ENCODE results near the gene NCAPD2. TPM values are rescaled to one million over a fixed set of nuclear protein-coding genes. Genes with fewer than 3 reads are reported as not detected.

NCAPD2 gene
- total and polyA plus RNA-seq, 2 donors (not counting 3 experiments of a cell fraction or from before 2014, with no cell fraction given), result 41.8 to 90.1 TPM

DNA sequence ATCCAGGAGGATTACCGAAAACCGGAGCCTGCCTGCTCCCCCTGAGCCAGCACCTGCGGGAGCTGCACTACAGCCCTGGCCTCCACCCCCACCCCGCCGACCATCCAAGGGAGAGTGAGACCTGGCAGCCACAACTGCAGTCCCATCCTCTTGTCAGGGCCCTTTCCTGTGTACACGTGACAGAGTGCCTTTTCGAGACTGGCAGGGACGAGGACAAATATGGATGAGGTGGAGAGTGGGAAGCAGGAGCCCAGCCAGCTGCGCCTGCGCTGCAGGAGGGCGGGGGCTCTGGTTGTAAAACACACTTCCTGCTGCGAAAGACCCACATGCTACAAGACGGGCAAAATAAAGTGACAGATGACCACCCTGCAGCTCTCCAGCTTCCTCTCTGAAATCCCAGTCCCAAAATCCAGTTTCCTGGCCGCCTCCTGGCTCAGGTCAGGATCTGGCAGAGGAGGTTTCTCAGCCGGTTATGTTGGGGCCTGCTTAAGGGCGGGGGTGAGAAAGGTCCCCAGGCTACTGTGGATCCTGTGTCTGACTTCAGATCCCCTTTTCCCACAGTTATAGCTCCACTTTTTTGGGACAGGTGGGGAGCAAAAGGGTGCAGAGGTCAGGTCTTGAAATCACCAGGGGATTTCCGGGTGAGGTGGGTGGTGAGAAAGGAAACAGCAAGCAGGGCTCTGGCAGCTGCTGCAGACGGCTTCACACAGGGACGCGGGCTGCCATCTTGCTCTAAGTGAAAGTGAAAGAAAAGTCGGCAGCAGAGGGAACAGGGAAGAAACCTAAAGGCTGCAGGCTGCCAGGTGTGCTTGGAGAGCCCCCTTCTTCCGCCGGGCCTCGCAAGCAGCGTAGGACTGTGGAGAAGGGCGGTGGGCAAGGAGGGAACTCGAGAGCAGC is 42.3 kb upstream of the NCAPD2 start, which contains the start of gene TAPBPL:
Gene TAPBPL, plus strand, starts transcription at position 695 of the 897 bp plus-strand sequence. CDS start 207 bp downstream, outside the sequence.
- Histone ChIP-seq H3K4me2 (ENCODE audit: insufficient read depth, low read length) (peak within 1 kb of the TSS; percentile 62), H3K79me2 (ENCODE audit: control insufficient read depth, insufficient read depth, low read length) (no peaks in the 10 kb centered on the region), H3K36me3 (ENCODE audit: control insufficient read depth in 2 of 2, extremely low read depth in 1 of 2, insufficient read depth in 2 of 2, low read length in 2 of 2) (no peaks in the 10 kb centered on the region), H2AFZ (ENCODE audit: low read depth, low read length) (peak within 1 kb of the TSS; percentile 79), H3K9me3 (replicated peaks; ENCODE audit: control insufficient read depth, insufficient read depth, low read length) (no peaks in the 10 kb centered on the region), H4K20me1 (replicated peaks; ENCODE audit: control insufficient read depth, extremely low read depth, insufficient read depth, low read length) (no peaks in the 10 kb centered on the region), H3K4me3 (replicated peaks in 1 of 3; ENCODE audit: insufficient read depth in 1 of 3, low read depth in 1 of 3, low read length in 3 of 3) (peak within 1 kb of the TSS; percentile 6 to 51 (median 31)), H3K27ac (ENCODE audit: insufficient read depth, low read depth, low read length) (peak within 1 kb of the TSS; percentile 62), H3K9ac (replicated peaks; ENCODE audit: extremely low read depth, insufficient read depth, low read length) (peak within 1 kb of the TSS; percentile 49), H3K4me1 (ENCODE audit: control insufficient read depth, extremely low read depth, insufficient read depth, low read length) (peaks cover 27% of the 10 kb centered on the region), H3K9me1 (replicated peaks; ENCODE audit: control insufficient read depth, extremely low read depth, insufficient read depth, low read length) (no peaks in the 10 kb centered on the region), H3K27me3 (ENCODE audit: control insufficient read depth in 2 of 2, insufficient read depth in 2 of 2, low read length in 2 of 2) (no peaks in the 10 kb centered on the region)
- no TSS peak for BruUV-seq (replicated peaks)
- ChIA-PET CTCF (interaction anchor here (0.7 to 3.0 kb wide), 7 partner anchors 8 to 154 kb away, joined by 3 to 25 read pairs (median 5); no protein-coding TSS in a partner anchor), POLR2A (interaction anchor here (0.6 to 1.2 kb wide), 4 partner anchors 14 to 634 kb away, joined by 3 to 5 read pairs (median 5); partner anchors contain the start of gene VAMP1)
- TF ChIP-seq POLR2A (IDR thresholded peaks at IDR 0.05; ENCODE audit: low read depth, low read length) (peak; percentile 41), FOS (IDR thresholded peaks at IDR 0.05; ENCODE audit: borderline replicate concordance, insufficient read depth, low read length) (no peak), GATA2 (IDR thresholded peaks at IDR 0.05; ENCODE audit: insufficient read depth, insufficient read length, low read depth, low read length) (no peak), POLR2AphosphoS5 (IDR thresholded peaks at IDR 0.05; ENCODE audit: insufficient read depth, low read depth, low read length) (peak; percentile 57), EZH2 (IDR thresholded peaks at IDR 0.05; ENCODE audit: borderline replicate concordance, low read depth, low read length, severe bottlenecking) (no peak)
- TF ChIP-seq, protein P1, sequence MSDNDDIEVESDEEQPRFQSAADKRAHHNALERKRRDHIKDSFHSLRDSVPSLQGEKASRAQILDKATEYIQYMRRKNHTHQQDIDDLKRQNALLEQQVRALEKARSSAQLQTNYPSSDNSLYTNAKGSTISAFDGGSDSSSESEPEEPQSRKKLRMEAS (IDR thresholded peaks at IDR 0.05; ENCODE audit: insufficient read depth, insufficient read length), result peak; percentile 46
- peak; percentile 89 for DNase-seq (ENCODE audit: low read depth, low spot score)
- dilution Hi-C loops (cut with MboI; ENCODE audit: extremely low pct_ligation_motif_present, low sequenced_read_pairs) (no loop called here), intact Hi-C loops (cut with micrococcal nuclease) (loop anchor here (1.0 kb wide), 3 partner anchors 21 to 128 kb away; partner anchors contain the start of gene LTBR)
- peak; percentile 96 for FAIRE-seq

All from endothelial cell of umbilical vein (primary cell).